GOT3 (cell line): ENCODE data around the gene CD300LF.
A peak's percentile ranks its signal among the peaks of the same experiment; 100 is the strongest.

Experiments
- DNase-seq: peaks from one replicate; lab custom pipeline; 2025; ENCODE audit warnings: mixed read lengths; lab: John Stamatoyannopoulos, UW

CD300LF gene

GRCh38 chr17:74745548-74746177 is 32.9 kb upstream of the CD300LF start:
- DNase-seq: no peak

GRCh38 chr17:74744714-74745547 is 32.2 kb upstream of the CD300LF start:
- peak; percentile 50 for DNase-seq

GRCh38 chr17:74744349-74744713 is 31.6 kb upstream of the CD300LF start:
- no peak for DNase-seq

- no peak for DNase-seq
These were observed 31.0 kb upstream of the CD300LF start for GRCh38 chr17:74743755-74744154.

GRCh38 chr17:74742978-74743545 is 30.3 kb upstream of the CD300LF start:
- no peak for DNase-seq

GRCh38 chr17:74742153-74742515 is 29.4 kb upstream of the CD300LF start:
- DNase-seq: no peak

GRCh38 chr17:74740641-74741387 is 28.1 kb upstream of the CD300LF start:
- no peak for DNase-seq

GRCh38 chr17:74740173-74740572 is 27.4 kb upstream of the CD300LF start:
- DNase-seq: no peak

GRCh38 chr17:74739227-74739831 is 26.6 kb upstream of the CD300LF start:
- DNase-seq: no peak

- no peak for DNase-seq
These were observed 25.6 kb upstream of the CD300LF start for GRCh38 chr17:74738051-74738996.

- no peak for DNase-seq
These were observed 24.8 kb upstream of the CD300LF start for GRCh38 chr17:74737299-74738050.

GRCh38 chr17:74736513-74737298 is 24.0 kb upstream of the CD300LF start, which contains the start of gene RAB37:
TSS of gene RAB37 (plus strand) at chr17:74737256. CDS start at chr17:74737273, 17 bp downstream.
- no peak for DNase-seq

GRCh38 chr17:74734256-74734655 is 21.5 kb upstream of the CD300LF start:
- no peak for DNase-seq

GRCh38 chr17:74733365-74734122 is 20.8 kb upstream of the CD300LF start:
- DNase-seq: no peak

- no peak for DNase-seq
These were observed 19.5 kb upstream of the CD300LF start for GRCh38 chr17:74732042-74732867.

- no peak for DNase-seq
These were observed 18.6 kb upstream of the CD300LF start for GRCh38 chr17:74731347-74731605.

- DNase-seq: no peak
These were observed 18.0 kb upstream of the CD300LF start for GRCh38 chr17:74730491-74731346.
